ENCODE results near the gene CDNF.

DNA sequence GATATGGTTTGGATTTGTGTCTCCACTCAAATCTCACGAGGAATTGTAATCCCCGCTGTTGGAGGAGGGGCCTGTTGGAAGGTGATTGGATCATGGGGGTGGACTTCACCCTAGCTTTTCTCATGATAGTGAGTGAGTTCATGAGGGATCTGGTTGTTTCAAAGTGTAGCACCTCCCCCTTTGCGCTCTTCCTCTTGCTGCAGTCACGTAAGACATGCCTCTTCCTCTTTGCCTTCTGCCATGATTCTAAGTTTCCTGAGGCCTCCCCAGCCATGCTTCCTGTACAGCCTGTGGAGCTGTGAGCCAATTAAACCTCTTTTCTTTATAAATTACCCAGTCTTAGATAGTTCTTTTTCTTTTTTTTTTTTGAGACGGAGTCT lies 17.1 kb downstream of the CDNF start:
- no peak for TF ChIP-seq SIN3A (IDR thresholded peaks at IDR 0.05; ENCODE audit: borderline replicate concordance, insufficient read depth, low read depth, low read length)
- TF ChIP-seq, protein P1, sequence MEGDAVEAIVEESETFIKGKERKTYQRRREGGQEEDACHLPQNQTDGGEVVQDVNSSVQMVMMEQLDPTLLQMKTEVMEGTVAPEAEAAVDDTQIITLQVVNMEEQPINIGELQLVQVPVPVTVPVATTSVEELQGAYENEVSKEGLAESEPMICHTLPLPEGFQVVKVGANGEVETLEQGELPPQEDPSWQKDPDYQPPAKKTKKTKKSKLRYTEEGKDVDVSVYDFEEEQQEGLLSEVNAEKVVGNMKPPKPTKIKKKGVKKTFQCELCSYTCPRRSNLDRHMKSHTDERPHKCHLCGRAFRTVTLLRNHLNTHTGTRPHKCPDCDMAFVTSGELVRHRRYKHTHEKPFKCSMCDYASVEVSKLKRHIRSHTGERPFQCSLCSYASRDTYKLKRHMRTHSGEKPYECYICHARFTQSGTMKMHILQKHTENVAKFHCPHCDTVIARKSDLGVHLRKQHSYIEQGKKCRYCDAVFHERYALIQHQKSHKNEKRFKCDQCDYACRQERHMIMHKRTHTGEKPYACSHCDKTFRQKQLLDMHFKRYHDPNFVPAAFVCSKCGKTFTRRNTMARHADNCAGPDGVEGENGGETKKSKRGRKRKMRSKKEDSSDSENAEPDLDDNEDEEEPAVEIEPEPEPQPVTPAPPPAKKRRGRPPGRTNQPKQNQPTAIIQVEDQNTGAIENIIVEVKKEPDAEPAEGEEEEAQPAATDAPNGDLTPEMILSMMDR (IDR thresholded peaks at IDR 0.05) = no peak
- no peak for TF ChIP-seq POLR2AphosphoS5 (IDR thresholded peaks at IDR 0.05; ENCODE audit: low read depth, low read length)
